Middle frontal gyrus (tissue), 1 donor: ENCODE results near the gene IER2.
"Not testable (repeated sequence)": the region's sequence is repeated elsewhere in the genome, so short reads cannot be mapped to it uniquely, and the experiment has no call there.

Experiments
- DNase-seq: peaks from one replicate; pipeline ENCODE4 v3.0.0-alpha.2; 2015; ENCODE audit warnings: low spot score; ENCODE audit errors: extremely low spot score

The IER2 gene

DNA sequence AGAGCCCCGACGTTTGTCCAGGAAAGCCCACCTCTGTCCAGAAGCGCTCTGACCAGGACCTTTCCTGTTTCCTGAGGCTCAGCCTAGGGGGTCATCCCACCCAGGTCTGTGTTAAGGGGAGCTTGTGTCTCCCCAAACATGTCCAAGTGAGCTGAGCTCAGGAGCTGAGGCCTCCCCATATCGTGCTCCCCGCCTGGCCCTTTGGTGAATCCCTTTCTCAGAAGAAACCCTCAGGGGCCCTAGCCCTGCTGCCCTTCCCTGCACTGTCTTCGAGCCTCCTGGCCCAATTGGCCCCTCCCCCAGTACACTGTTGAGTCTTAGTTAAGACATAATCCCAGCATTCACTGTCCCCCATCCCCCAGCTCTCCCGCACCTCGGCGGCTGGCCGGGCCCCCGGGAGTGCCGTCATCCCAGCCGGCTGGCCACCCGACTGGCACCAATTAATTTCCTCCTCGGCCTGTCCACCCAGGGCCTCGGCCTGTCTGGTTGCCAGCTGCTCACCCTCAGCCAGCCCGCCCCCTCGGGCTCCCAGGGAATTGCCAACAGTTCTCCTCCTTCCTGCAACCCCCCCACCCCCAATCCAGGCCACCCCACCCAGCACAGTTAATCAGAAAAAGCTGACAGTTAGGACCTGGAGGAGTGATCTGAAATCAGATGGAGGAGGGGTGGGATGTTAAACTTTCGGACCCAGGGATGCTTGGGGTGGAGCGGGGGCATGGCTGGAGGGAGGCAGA, 13.6 kb downstream of the IER2 start:
- DNase-seq: no peak

DNA sequence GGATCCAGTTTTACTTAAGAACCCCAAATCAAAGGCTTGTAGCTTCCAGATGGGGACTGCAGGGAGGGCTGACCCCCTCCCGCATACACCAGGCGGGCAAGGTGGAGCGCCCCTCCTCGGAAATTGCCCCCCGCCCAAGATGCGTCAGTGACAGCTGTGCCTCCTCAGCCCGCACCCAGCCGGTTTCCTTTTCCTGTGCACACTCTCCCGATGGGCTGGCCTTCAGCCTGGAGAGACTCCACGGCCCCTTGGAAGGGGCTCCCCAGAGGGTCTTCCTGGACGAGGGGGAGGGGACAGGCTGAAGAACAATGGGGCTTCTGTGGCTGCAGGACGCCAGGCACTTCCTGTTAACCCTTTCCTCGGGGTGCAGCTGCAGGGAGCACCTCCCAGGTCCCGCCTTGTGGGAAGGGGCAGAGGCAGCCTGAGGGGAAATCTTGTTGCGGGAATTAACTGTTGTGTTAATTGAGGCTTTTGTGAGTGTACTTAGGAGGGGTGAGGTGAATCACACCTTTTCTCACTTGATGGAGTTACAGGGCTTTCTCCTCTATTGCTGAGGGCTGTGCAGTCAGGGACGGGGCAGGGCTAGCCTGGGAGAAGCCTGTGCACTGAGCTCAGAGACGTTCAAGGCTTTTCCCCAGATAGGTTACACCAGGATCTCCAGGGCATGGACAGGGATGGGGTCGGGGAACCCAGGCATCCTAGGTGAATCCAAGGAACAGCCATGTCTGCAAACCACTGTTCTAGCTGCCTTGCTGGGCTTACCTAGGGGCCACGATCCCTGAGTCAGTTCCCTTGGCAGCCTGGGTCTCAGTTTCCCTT, 14.3 kb downstream of the IER2 start:
- no peak for DNase-seq

DNA sequence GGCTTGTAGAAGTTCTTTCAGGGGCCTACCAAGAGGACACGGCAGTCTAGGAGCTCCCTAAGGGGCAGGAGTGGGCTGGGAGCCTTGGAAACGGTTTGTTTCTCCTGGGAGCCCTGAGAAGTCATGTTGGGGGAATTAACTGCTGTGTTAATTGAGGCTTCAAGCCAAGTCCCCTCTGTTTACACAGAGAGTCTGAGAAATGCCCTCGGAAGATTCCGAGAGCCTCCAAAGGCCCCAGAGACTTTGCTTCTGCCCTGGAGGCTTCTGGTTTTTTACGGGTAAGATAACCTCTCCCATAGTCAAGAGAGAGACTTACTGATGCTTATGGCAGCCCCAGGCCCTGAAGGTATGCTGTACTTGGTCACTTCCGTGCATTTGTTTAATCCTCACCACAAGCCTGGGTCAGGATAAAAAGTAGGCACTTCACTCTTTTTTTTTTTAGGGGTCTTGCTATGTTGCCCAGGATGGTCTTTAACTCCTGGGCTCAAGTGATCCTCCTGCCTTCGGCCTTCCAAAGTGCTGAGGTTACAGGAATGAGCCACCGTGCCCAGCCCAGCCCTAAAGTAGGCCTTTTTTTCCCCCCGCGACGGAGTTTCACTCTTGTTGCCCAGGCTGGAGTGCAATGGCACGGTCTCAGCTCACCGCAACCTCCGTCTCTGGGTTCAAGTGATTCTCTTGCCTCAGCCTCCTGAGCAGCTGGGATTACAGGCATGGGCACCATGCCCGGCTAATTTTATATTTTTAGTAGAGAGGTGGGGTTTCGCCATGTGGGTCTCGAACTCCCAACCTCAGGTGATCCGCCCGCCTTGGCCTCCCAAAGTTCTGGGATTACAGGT, 15.2 kb downstream of the IER2 start:
- no peak for DNase-seq

GRCh38 chr19:13166151-13166550, 15.9 kb downstream of the IER2 start:
- not testable (repeated sequence) for DNase-seq

GRCh38 chr19:13169769-13170168, 19.6 kb downstream of the IER2 start:
- DNase-seq: no peak

DNA sequence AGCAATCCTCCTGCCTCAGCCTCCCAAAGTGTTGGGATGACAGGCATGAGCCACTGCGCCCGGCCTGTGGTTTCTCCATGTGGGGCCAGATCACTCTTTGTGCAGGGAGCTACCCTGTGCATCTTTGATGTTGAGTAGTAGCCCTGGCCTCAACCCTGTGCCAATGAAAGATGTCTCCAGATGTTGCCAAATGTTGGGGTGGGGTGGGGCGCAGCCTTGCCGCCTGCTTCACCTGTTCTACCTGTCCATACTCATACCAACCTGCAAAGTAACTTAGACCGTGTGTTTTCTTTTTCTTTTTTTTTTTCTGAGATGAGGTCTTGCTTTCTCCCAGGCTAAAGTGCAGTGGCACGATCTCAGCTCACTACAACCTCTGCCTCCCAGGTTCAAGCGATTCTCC, 20.9 kb downstream of the IER2 start:
- DNase-seq: no peak

GRCh38 chr19:13172346-13173138, 22.3 kb downstream of the IER2 start:
- DNase-seq: no peak

DNA sequence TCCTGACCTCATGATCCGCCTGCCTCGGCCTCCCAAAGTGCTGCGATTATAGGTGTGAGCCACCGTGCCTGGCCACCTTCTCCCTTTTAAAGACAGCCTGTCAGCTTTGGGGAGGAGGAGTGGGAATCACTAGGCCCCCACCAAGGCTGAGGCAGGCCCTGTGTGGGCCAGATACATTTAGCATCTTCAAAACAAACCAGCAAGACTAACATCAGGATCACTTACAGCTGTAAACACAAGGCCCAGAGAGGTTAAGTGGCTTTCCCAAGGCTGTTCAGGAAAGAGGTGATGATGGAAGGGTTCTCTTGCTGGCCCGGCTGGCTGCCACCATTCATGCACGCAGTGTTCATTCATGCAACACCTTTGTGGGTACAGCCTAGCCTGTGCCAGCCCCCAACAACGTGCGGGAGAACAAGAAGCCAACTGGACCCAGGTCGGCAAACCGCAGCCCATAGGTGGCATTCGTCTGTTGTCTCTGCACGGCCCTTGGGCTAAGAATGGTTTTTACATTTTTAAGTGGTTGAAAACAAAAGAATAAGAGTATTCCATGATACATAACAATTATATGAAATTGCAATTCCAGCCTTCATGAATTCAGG, 23.0 kb downstream of the IER2 start:
- no peak for DNase-seq

DNA sequence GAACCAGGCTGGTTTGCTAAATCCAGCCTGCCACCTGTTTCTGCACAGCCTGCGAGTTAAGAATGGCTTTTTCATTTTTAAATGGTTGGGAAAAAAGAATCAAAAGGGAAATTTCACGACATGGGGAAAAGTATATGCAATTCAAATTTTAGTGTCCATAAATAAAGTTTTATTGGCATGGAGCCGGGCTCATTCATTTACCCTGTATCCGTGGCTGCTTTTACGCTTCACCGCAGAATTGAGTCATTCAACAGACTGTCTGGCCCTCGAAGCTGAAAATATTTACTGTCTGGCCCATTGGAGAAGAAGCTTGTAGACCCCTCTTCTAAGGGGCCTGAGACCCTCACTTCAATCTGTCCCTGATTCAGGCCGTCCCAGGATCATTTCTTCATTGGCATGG, 26.1 kb downstream of the IER2 start:
- DNase-seq: no peak

DNA sequence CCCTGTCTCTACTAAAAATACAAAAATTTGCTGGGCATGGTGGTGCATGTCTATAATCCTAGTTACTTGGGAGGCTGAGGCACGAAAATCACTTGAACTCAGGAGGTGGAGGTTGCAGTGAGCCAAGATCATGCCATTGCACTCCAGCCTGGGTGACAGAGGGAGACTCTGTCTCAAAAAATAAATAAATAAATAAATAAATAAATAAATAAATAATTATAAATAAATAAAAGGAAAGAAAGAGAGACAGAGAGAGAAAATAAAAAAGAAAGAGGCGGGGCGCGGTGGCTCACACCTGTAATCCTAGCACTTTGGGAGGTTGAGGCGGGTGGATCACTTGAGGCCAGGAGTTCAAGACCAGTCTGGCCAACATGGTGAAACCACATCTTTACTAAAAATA, 27.4 kb downstream of the IER2 start:
- DNase-seq: not testable (repeated sequence)

DNA sequence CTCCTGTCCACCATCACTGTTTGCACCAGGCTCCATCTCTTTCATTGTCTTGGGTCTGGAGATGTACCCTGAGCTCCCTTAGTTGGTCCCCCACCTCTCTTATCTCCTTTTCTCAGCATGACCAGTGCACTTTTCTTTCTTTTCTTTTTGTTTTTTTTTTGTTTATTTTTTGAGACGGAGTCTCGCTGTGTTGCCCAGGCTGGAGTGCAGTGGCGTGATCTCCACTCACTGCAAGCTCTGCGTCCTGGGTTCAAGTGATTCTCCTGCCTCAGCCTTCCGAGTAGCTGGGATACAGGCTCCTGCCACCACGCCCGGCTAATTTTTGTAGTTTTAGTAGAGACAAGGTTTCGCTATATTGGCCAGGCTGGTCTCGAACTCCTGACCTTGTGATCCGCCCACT, 28.1 kb downstream of the IER2 start:
- not testable (repeated sequence) for DNase-seq

GRCh38 chr19:13181747-13182388, 31.7 kb downstream of the IER2 start:
- no peak for DNase-seq

DNA sequence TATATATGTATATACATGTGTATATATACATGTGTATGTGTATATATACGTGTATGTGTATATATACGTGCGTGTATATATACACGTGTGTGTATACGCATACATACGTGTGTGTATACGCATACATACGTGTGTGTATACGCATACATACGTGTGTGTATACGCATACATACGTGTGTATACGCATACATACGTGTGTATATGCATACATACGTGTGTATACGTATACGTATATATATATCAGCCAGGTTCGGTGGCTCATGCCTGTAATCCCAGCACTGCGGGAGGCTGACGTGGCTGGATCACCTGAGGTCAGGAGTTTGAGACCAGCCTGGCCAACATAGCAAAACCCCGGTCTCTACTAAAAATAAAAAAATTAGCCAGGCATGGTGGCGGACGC, 34.7 kb downstream of the IER2 start:
- DNase-seq: not testable (repeated sequence)

GRCh38 chr19:13185763-13186657, 35.8 kb downstream of the IER2 start:
- not testable (repeated sequence) for DNase-seq

- DNase-seq: not testable (repeated sequence)
Measured at GRCh38 chr19:13186688-13187087, 36.5 kb downstream of the IER2 start.

DNA sequence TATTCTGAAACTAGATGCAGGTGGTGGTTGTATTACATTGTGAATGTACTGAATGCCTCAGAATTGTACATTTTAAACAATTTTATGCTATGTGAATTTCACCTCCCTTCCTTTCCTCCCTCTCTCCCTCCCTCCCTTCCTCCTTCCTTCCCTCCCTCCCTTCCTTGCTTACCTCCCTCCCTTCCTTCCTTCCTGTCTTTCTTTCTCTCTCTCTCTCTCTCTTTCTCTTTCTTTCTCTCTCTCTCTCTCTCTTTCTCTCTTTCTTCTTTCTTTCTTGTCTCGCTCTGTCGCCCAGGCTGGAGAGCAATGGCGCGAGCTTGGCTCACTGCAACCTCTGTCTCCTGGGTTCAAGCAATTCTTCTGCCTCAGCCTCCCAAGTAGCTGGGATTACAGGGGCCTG, 37.2 kb downstream of the IER2 start:
- DNase-seq: no peak

GRCh38 chr19:13189600-13189999, 39.4 kb downstream of the IER2 start:
- no peak for DNase-seq

DNA sequence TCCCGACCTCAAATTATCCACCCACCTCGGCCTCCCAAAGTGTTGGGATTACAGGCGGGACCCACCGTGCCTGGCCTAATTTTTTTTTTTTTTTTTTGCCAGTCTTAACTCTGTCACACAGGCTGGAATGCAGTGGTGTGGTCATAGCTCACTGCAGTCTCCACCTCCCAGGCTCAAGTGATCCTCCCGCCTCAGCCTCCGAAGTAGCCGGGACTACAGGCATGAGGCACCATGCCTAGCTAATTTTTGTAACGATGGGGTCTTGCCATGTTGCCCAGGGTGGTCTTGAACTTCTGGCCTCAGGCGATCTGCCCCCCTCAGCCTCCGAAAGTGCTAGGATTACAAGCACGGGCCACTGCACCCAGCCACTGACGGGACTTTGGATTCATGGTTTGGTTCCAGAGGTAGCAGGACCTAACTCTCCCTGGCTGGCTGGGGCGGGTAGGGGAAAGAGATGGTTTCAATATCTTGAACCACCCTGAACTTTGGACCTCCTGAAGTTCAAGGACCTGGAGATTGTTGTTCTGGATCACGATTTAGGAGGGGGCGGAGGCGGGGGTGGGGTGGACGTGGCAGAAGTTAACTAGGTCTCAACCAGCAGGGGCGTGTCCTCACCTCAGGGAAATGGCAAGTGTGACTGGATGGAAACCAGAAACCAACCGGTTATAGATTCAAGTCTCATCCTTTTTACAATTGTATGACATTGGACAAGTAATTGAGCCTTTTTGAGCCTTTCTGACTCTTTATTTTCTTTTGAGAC, 40.8 kb downstream of the IER2 start:
- no peak for DNase-seq
